AG04450 (cell line): ENCODE data around the gene FARS2. TPM values are rescaled to one million over a fixed set of nuclear protein-coding genes. Genes with fewer than 3 reads are reported as not detected.

Experiments
- CTCF ChIA-PET: fragments of 300-600, 350-600 bp; formaldehyde crosslinking; extraction: SDS; loops from one replicate; lab custom pipeline; 2022; ENCODE audit warnings: antibody characterized with exemption, inconsistent platforms; lab: Charles Lee
- POLR2A ChIA-PET: fragments of 350-600 bp; formaldehyde crosslinking; extraction: SDS; loops from one replicate; lab custom pipeline; 2021; ENCODE audit warnings: antibody characterized with exemption, inconsistent platforms; lab: Yijun Ruan, JAX
- DNase-seq: peaks from one replicate; pipeline ENCODE4 v3.0.0-alpha.2; 2011; ENCODE audit warnings: low read depth, low spot score
- H3K27ac ChIP-seq: one replicate; pipeline ENCODE4 v1.5.1; 2012; ENCODE audit warnings: low read depth, low read length, control low read depth
- H3K27me3 ChIP-seq: one replicate; pipeline ENCODE4 v1.6.0; 2012; ENCODE audit warnings: low read length; ENCODE audit not compliant: control insufficient read depth, insufficient read depth
- H3K4me3 ChIP-seq: 2 replicates; pipeline ENCODE4 v1.5.1; 2011; ENCODE audit warnings: mild to moderate bottlenecking, low read depth, low read length, control low read depth
- H3K9me3 ChIP-seq: 2 replicates; pipeline ENCODE4 v1.5.1; 2012; ENCODE audit warnings: low read length; ENCODE audit not compliant: control insufficient read depth, insufficient read depth
- CTCF ChIP-seq: IDR thresholded peaks from 2 replicates; pipeline ENCODE4 v1.5.1; 2011; ENCODE audit warnings: low read depth, low read length, control low read depth, inconsistent platforms
- polyA plus RNA-seq: library from polyadenylated mRNA; depleted of rRNA; stranded (reverse); fragments of >200 nt; gene quantifications from 2 replicates; pipeline ENCODE4 v1.2.3, GENCODE V29; 2011

Gene FARS2
- polyA plus RNA-seq, 1 experiment: 14.0 TPM

- Histone ChIP-seq H3K27me3 (no peaks in the 10 kb centered on the region), H3K4me3 (no peak overlapping the region), H3K9me3 (no peaks in the 10 kb centered on the region), H3K27ac (no peak overlapping the region)
- TF ChIP-seq CTCF: no peak
- DNase-seq: no peak
- ChIA-PET POLR2A (no interaction called here), CTCF (no interaction called here)
Measured at GRCh38 chr6:5592886-5593519, 331.7 kb downstream of the FARS2 start.

- DNase-seq: no peak
- CTCF ChIA-PET: no interaction called here
- no peaks in the 10 kb centered on the region for H3K27me3 ChIP-seq
- POLR2A ChIA-PET: no interaction called here
- no peak overlapping the region for H3K4me3 ChIP-seq
- no peaks in the 10 kb centered on the region for H3K9me3 ChIP-seq
- no peak for TF ChIP-seq CTCF
- no peak overlapping the region for H3K27ac ChIP-seq
Measured at GRCh38 chr6:5595184-5595583, 333.9 kb downstream of the FARS2 start.

- no peak for DNase-seq
- ChIA-PET POLR2A (no interaction called here), CTCF (no interaction called here)
- Histone ChIP-seq H3K4me3 (no peak overlapping the region), H3K27ac (no peak overlapping the region), H3K9me3 (no peaks in the 10 kb centered on the region), H3K27me3 (no peaks in the 10 kb centered on the region)
- TF ChIP-seq CTCF: no peak
Measured at GRCh38 chr6:5597413-5597812, 336.1 kb downstream of the FARS2 start.

- H3K4me3 ChIP-seq: no peak overlapping the region
- no peak for DNase-seq
- CTCF ChIA-PET: no interaction called here
Measured at GRCh38 chr6:5598123-5598522, 336.8 kb downstream of the FARS2 start.

GRCh38 chr6:5599127-5599526 lies 337.8 kb downstream of the FARS2 start:
- H3K9me3 ChIP-seq: no peaks in the 10 kb centered on the region
- H3K27me3 ChIP-seq: no peaks in the 10 kb centered on the region
- ChIA-PET CTCF (no interaction called here), POLR2A (no interaction called here)
- no peak for TF ChIP-seq CTCF
- H3K27ac ChIP-seq: no peak overlapping the region
- DNase-seq: no peak
- H3K4me3 ChIP-seq: no peak overlapping the region

More at GRCh38 chr6:5598123-5598522, 336.8 kb downstream of the FARS2 start:
- H3K27ac ChIP-seq: no peak overlapping the region
- no peaks in the 10 kb centered on the region for H3K27me3 ChIP-seq
- TF ChIP-seq CTCF: no peak
- POLR2A ChIA-PET: no interaction called here
- H3K9me3 ChIP-seq: no peaks in the 10 kb centered on the region
